Activated CD4-positive, alpha-beta memory T cell treated with anti-CD3 and anti-CD28 coated beads, Interleukin-2, amount 10 ng/mL, durations not matched to agents 7 days and 5 days (primary cell): Measurements from ENCODE around the gene ATF6. TPM values are rescaled to one million over a fixed set of nuclear protein-coding genes. Genes with fewer than 3 reads are reported as not detected.

Source experiments
- CTCF ChIA-PET: fragments of 350-600 bp; sonication (Branson Sonifier 250); formaldehyde crosslinking; loops from one replicate; lab custom pipeline; 2021; ENCODE audit warnings: antibody characterized with exemption, inconsistent platforms; lab: Charles Lee
- POLR2A ChIA-PET: fragments of 350-600 bp; sonication (Branson Sonifier 250); formaldehyde crosslinking; loops from one replicate; lab custom pipeline; 2021; ENCODE audit warnings: antibody characterized with exemption; lab: Charles Lee
- DNase-seq: peaks from one replicate; pipeline ENCODE4 v3.0.0-alpha.2; 2020
- H3K27ac Mint-ChIP-seq: one replicate; pipeline ENCODE4 v1.8.0; 2021; ENCODE audit warnings: mild to moderate bottlenecking, mixed read lengths
- H3K27me3 Mint-ChIP-seq: one replicate; pipeline ENCODE4 v1.8.0; 2021; ENCODE audit warnings: mixed read lengths
- H3K36me3 Mint-ChIP-seq: one replicate; pipeline ENCODE4 v1.8.0; 2021; ENCODE audit warnings: low read depth, mixed read lengths
- H3K4me1 Mint-ChIP-seq: one replicate; pipeline ENCODE4 v1.8.0; 2021; ENCODE audit warnings: mixed read lengths
- H3K4me3 Mint-ChIP-seq: one replicate; pipeline ENCODE4 v1.8.0; 2021; ENCODE audit warnings: mild to moderate bottlenecking, mixed read lengths
- H3K9me3 Mint-ChIP-seq: one replicate; pipeline ENCODE4 v1.8.0; 2021; ENCODE audit warnings: mixed read lengths
- total RNA-seq, 2 experiments: library from RNA; stranded (reverse); gene quantifications; one replicate each; pipeline ENCODE4 v1.2.3, GENCODE V29; 2021

Gene ATF6
- total RNA-seq, 2 experiments from 2014 or later: 19.3 TPM

- H3K27ac Mint-ChIP-seq: no peak overlapping the region
- ChIA-PET CTCF (no interaction called here), POLR2A (interaction anchor here (1.2 kb wide), 1 partner anchor 10 kb away, joined by 3 read pairs; no protein-coding TSS in a partner anchor)
- H3K4me1 Mint-ChIP-seq: no peaks in the 10 kb centered on the region
- no peaks in the 10 kb centered on the region for H3K9me3 Mint-ChIP-seq
- peaks cover 27% of the 10 kb centered on the region for H3K36me3 Mint-ChIP-seq
- H3K4me3 Mint-ChIP-seq: no peak overlapping the region
- no peaks in the 10 kb centered on the region for H3K27me3 Mint-ChIP-seq
- no peak for DNase-seq
Measured at GRCh38 chr1:161944381-161944780, 178.3 kb downstream of the ATF6 start.

- Mint-ChIP-seq H3K27me3 (no peaks in the 10 kb centered on the region), H3K9me3 (no peaks in the 10 kb centered on the region), H3K4me1 (no peaks in the 10 kb centered on the region), H3K27ac (no peak overlapping the region), H3K36me3 (peaks cover 27% of the 10 kb centered on the region), H3K4me3 (no peak overlapping the region)
- no peak for DNase-seq
- ChIA-PET CTCF (no interaction called here), POLR2A (no interaction called here)
Measured at GRCh38 chr1:161945306-161946060, 179.4 kb downstream of the ATF6 start.

- Mint-ChIP-seq H3K4me1 (no peaks in the 10 kb centered on the region), H3K27me3 (no peaks in the 10 kb centered on the region), H3K36me3 (peaks cover 27% of the 10 kb centered on the region), H3K4me3 (no peak overlapping the region), H3K27ac (no peak overlapping the region), H3K9me3 (no peaks in the 10 kb centered on the region)
- ChIA-PET POLR2A (no interaction called here), CTCF (no interaction called here)
- DNase-seq: no peak
Measured at GRCh38 chr1:161946071-161946987, 180.2 kb downstream of the ATF6 start.

- POLR2A ChIA-PET: no interaction called here
- H3K4me1 Mint-ChIP-seq: peaks cover 4% of the 10 kb centered on the region
- no peak for DNase-seq
- H3K36me3 Mint-ChIP-seq: peaks cover 23% of the 10 kb centered on the region
- H3K4me3 Mint-ChIP-seq: no peak overlapping the region
- CTCF ChIA-PET: no interaction called here
- H3K27ac Mint-ChIP-seq: no peak overlapping the region
- H3K9me3 Mint-ChIP-seq: no peaks in the 10 kb centered on the region
- H3K27me3 Mint-ChIP-seq: no peaks in the 10 kb centered on the region
Measured at GRCh38 chr1:161948435-161948834, 182.3 kb downstream of the ATF6 start.

GRCh38 chr1:161949548-161949947, 183.4 kb downstream of the ATF6 start:
- CTCF ChIA-PET: no interaction called here
- H3K36me3 Mint-ChIP-seq: peaks cover 16% of the 10 kb centered on the region
- no peaks in the 10 kb centered on the region for H3K9me3 Mint-ChIP-seq
- no peak overlapping the region for H3K4me3 Mint-ChIP-seq
- no peak for DNase-seq
- H3K27ac Mint-ChIP-seq: no peak overlapping the region
- H3K4me1 Mint-ChIP-seq: peaks cover 12% of the 10 kb centered on the region
- POLR2A ChIA-PET: no interaction called here
- H3K27me3 Mint-ChIP-seq: no peaks in the 10 kb centered on the region

GRCh38 chr1:161950377-161950776, 184.3 kb downstream of the ATF6 start:
- no peak for DNase-seq
- Mint-ChIP-seq H3K27ac (no peak overlapping the region), H3K36me3 (peaks cover 10% of the 10 kb centered on the region), H3K4me3 (no peak overlapping the region), H3K9me3 (no peaks in the 10 kb centered on the region), H3K27me3 (no peaks in the 10 kb centered on the region), H3K4me1 (peaks cover 15% of the 10 kb centered on the region)
- POLR2A ChIA-PET: no interaction called here
- CTCF ChIA-PET: no interaction called here

GRCh38 chr1:161951646-161952045, 185.5 kb downstream of the ATF6 start:
- Mint-ChIP-seq H3K4me1 (peaks cover 15% of the 10 kb centered on the region), H3K27me3 (no peaks in the 10 kb centered on the region), H3K27ac (no peak overlapping the region), H3K36me3 (peaks cover 7% of the 10 kb centered on the region), H3K4me3 (no peak overlapping the region), H3K9me3 (no peaks in the 10 kb centered on the region)
- ChIA-PET CTCF (no interaction called here), POLR2A (no interaction called here)
- DNase-seq: no peak

- H3K9me3 Mint-ChIP-seq: no peaks in the 10 kb centered on the region
- no peaks in the 10 kb centered on the region for H3K27me3 Mint-ChIP-seq
- CTCF ChIA-PET: interaction anchor here (1.3 kb wide), 1 partner anchor 9 kb away, joined by 4 read pairs; no protein-coding TSS in a partner anchor
- peaks cover 3% of the 10 kb centered on the region for H3K36me3 Mint-ChIP-seq
- peaks cover 15% of the 10 kb centered on the region for H3K4me1 Mint-ChIP-seq
- POLR2A ChIA-PET: no interaction called here
- no peak overlapping the region for H3K27ac Mint-ChIP-seq
- no peak overlapping the region for H3K4me3 Mint-ChIP-seq
- DNase-seq: no peak
Measured at GRCh38 chr1:161952607-161953172, 186.6 kb downstream of the ATF6 start.

- ChIA-PET CTCF (interaction anchor here (1.3 kb wide), 1 partner anchor 8 kb away, joined by 4 read pairs; no protein-coding TSS in a partner anchor), POLR2A (no interaction called here)
- no peak for DNase-seq
- Mint-ChIP-seq H3K9me3 (no peaks in the 10 kb centered on the region), H3K36me3 (peaks cover 3% of the 10 kb centered on the region), H3K27me3 (no peaks in the 10 kb centered on the region), H3K4me3 (no peak overlapping the region), H3K4me1 (peaks cover 15% of the 10 kb centered on the region), H3K27ac (no peak overlapping the region)
Measured at GRCh38 chr1:161953256-161953920, 187.3 kb downstream of the ATF6 start.

GRCh38 chr1:161954050-161954449, 187.9 kb downstream of the ATF6 start:
- no peak for DNase-seq
- no peaks in the 10 kb centered on the region for H3K27me3 Mint-ChIP-seq
- H3K4me3 Mint-ChIP-seq: no peak overlapping the region
- H3K27ac Mint-ChIP-seq: no peak overlapping the region
- no peaks in the 10 kb centered on the region for H3K9me3 Mint-ChIP-seq
- H3K36me3 Mint-ChIP-seq: peaks cover 10% of the 10 kb centered on the region
- CTCF ChIA-PET: interaction anchor here (0.6 kb wide), 1 partner anchor 83 kb away, joined by 3 read pairs; no protein-coding TSS in a partner anchor
- POLR2A ChIA-PET: no interaction called here
- peaks cover 15% of the 10 kb centered on the region for H3K4me1 Mint-ChIP-seq

GRCh38 chr1:161954466-161954865, 188.3 kb downstream of the ATF6 start:
- peaks cover 15% of the 10 kb centered on the region for H3K4me1 Mint-ChIP-seq
- ChIA-PET POLR2A (no interaction called here), CTCF (interaction anchor here (0.6 kb wide), 1 partner anchor 83 kb away, joined by 3 read pairs; no protein-coding TSS in a partner anchor)
- no peak overlapping the region for H3K4me3 Mint-ChIP-seq
- H3K27ac Mint-ChIP-seq: no peak overlapping the region
- no peaks in the 10 kb centered on the region for H3K9me3 Mint-ChIP-seq
- H3K36me3 Mint-ChIP-seq: peaks cover 12% of the 10 kb centered on the region
- DNase-seq: no peak
- H3K27me3 Mint-ChIP-seq: no peaks in the 10 kb centered on the region

GRCh38 chr1:161955606-161956005, 189.5 kb downstream of the ATF6 start:
- H3K9me3 Mint-ChIP-seq: no peaks in the 10 kb centered on the region
- H3K27me3 Mint-ChIP-seq: no peaks in the 10 kb centered on the region
- POLR2A ChIA-PET: no interaction called here
- H3K36me3 Mint-ChIP-seq: peaks cover 15% of the 10 kb centered on the region
- H3K27ac Mint-ChIP-seq: no peak overlapping the region
- CTCF ChIA-PET: no interaction called here
- DNase-seq: no peak
- peaks cover 15% of the 10 kb centered on the region for H3K4me1 Mint-ChIP-seq
- no peak overlapping the region for H3K4me3 Mint-ChIP-seq
